ENCODE results near the gene ERBB3.

GRCh38 chr12:56037161-56037560 lies 42.8 kb upstream of the ERBB3 start:
- TF ChIP-seq, protein P1, sequence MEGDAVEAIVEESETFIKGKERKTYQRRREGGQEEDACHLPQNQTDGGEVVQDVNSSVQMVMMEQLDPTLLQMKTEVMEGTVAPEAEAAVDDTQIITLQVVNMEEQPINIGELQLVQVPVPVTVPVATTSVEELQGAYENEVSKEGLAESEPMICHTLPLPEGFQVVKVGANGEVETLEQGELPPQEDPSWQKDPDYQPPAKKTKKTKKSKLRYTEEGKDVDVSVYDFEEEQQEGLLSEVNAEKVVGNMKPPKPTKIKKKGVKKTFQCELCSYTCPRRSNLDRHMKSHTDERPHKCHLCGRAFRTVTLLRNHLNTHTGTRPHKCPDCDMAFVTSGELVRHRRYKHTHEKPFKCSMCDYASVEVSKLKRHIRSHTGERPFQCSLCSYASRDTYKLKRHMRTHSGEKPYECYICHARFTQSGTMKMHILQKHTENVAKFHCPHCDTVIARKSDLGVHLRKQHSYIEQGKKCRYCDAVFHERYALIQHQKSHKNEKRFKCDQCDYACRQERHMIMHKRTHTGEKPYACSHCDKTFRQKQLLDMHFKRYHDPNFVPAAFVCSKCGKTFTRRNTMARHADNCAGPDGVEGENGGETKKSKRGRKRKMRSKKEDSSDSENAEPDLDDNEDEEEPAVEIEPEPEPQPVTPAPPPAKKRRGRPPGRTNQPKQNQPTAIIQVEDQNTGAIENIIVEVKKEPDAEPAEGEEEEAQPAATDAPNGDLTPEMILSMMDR (IDR thresholded peaks at IDR 0.05; ENCODE audit: low read length) = no peak
- no peak for TF ChIP-seq EZH2phosphoT487 (IDR thresholded peaks at IDR 0.05; ENCODE audit: low read length)

All from MM.1S (cell line).